Erythroblast (primary cell): ENCODE results near the gene LYPD6B.

ENCODE experiments used
- GATA1 ChIP-seq: IDR thresholded peaks from 2 replicates; pipeline ENCODE4 v1.6.1; 2011; ENCODE audit warnings: low read depth, mild to moderate bottlenecking, control low read depth, low read length, moderate library complexity
- POLR2A ChIP-seq: IDR thresholded peaks from 2 replicates; pipeline ENCODE4 v1.6.1; 2011; ENCODE audit warnings: mild to moderate bottlenecking, low read length

- TF ChIP-seq POLR2A (no peak), GATA1 (no peak)
Measured at GRCh38 chr2:149028377-149028776, 10.1 kb upstream of the LYPD6B start.
